Mesenchymal stem cell (in vitro differentiated cells and primary cell): Measurements from ENCODE around the gene ASB2.

ENCODE experiments used
- DNase-seq: peaks from one replicate; pipeline ENCODE4 v3.0.0-alpha.2; 2013
- H2AFZ ChIP-seq: one replicate; pipeline ENCODE4 v1.6.1; 2013; ENCODE audit warnings: low read depth, mild to moderate bottlenecking, control low read depth, inconsistent platforms, low read length, moderate library complexity
- H2AK5ac ChIP-seq: 2 replicates; pipeline ENCODE4 v1.6.1; 2013; ENCODE audit warnings: low read length, moderate library complexity, mild to moderate bottlenecking, inconsistent platforms; ENCODE audit not compliant: severe bottlenecking
- H2BK120ac ChIP-seq: one replicate; pipeline ENCODE4 v1.6.1; 2013; ENCODE audit warnings: low read depth, mild to moderate bottlenecking, inconsistent platforms, low read length, moderate library complexity
- H2BK12ac ChIP-seq, 2 experiments: one replicate each; pipeline ENCODE4 v1.6.1; 2013; ENCODE audit warnings: inconsistent platforms in 2 of 2, low read length in 2 of 2, mild to moderate bottlenecking in 2 of 2, moderate library complexity in 2 of 2, control low read depth in 1 of 2
- H2BK15ac ChIP-seq: one replicate; pipeline ENCODE4 v1.6.1; 2013; ENCODE audit warnings: mild to moderate bottlenecking, low read depth, inconsistent platforms; ENCODE audit not compliant: poor library complexity, severe bottlenecking
- H2BK5ac ChIP-seq: 2 replicates; pipeline ENCODE4 v1.6.1; 2013; ENCODE audit warnings: low read depth, mild to moderate bottlenecking, low read length, control low read depth, inconsistent platforms; ENCODE audit not compliant: poor library complexity, severe bottlenecking
- H3K14ac ChIP-seq, 2 experiments: one replicate each; pipeline ENCODE4 v1.6.1; 2013; ENCODE audit warnings: inconsistent platforms in 2 of 2, low read length in 2 of 2, control low read depth in 1 of 2, mild to moderate bottlenecking in 1 of 2, moderate library complexity in 1 of 2
- H3K18ac ChIP-seq, 2 experiments: one replicate each; pipeline ENCODE4 v1.6.1; 2013; ENCODE audit warnings: inconsistent platforms in 2 of 2, low read length in 2 of 2, control low read depth in 1 of 2, low read depth in 1 of 2, mild to moderate bottlenecking in 1 of 2
- H3K23ac ChIP-seq, 2 experiments: one replicate each; pipeline ENCODE4 v1.6.1; 2013; ENCODE audit warnings: inconsistent platforms in 2 of 2, low read length in 2 of 2, mild to moderate bottlenecking in 2 of 2, moderate library complexity in 2 of 2, control low read depth in 1 of 2
- H3K27ac ChIP-seq: 2 replicates; pipeline ENCODE4 v1.5.1; 2013; ENCODE audit warnings: mild to moderate bottlenecking, moderate library complexity, low read length, control low read depth, inconsistent platforms; ENCODE audit not compliant: poor library complexity, severe bottlenecking
- H3K27me3 ChIP-seq, 2 experiments: 2 replicates each; pipeline versions ENCODE4 v1.6.1 to v1.7.0; 2013; ENCODE audit warnings: low read length in 2 of 2, mild to moderate bottlenecking in 2 of 2, moderate library complexity in 2 of 2, control low read depth in 1 of 2, inconsistent platforms in 1 of 2; ENCODE audit not compliant: control insufficient read depth in 1 of 2, insufficient read depth in 1 of 2
- H3K36me3 ChIP-seq, 2 experiments: 2 replicates each; pipeline versions ENCODE4 v1.6.1 to v1.7.0; 2013; ENCODE audit warnings: low read length in 2 of 2, control low read depth in 1 of 2, inconsistent platforms in 1 of 2, low read depth in 1 of 2, mild to moderate bottlenecking in 1 of 2; ENCODE audit not compliant: insufficient read depth in 2 of 2, control insufficient read depth in 1 of 2
- H3K4ac ChIP-seq, 2 experiments: one replicate each; pipeline ENCODE4 v1.6.1; 2013; ENCODE audit warnings: inconsistent platforms in 2 of 2, low read length in 2 of 2, mild to moderate bottlenecking in 2 of 2, moderate library complexity in 2 of 2, control low read depth in 1 of 2, low read depth in 1 of 2
- H3K4me1 ChIP-seq: 2 replicates; pipeline ENCODE4 v1.6.1; 2013; ENCODE audit warnings: low read depth, low read length, control low read depth; ENCODE audit not compliant: control insufficient read depth, insufficient read depth
- H3K4me2 ChIP-seq: 2 replicates; pipeline ENCODE4 v1.6.1; 2013; ENCODE audit warnings: low read length, mild to moderate bottlenecking, inconsistent platforms; ENCODE audit not compliant: poor library complexity, severe bottlenecking
- H3K4me3 ChIP-seq, 2 experiments: 2 replicates each; pipeline versions ENCODE4 v1.5.1 to v1.7.0; 2013; ENCODE audit warnings: low read length in 2 of 2, mild to moderate bottlenecking in 2 of 2, control low read depth in 1 of 2, low read depth in 1 of 2; ENCODE audit not compliant: insufficient read depth in 1 of 2
- H3K79me1 ChIP-seq: replicated peaks from 2 replicates; pipeline ENCODE4 v1.6.1; 2013; ENCODE audit warnings: mild to moderate bottlenecking, control low read depth, low read length, inconsistent platforms; ENCODE audit not compliant: poor library complexity, severe bottlenecking
- H3K9ac ChIP-seq: 2 replicates; pipeline ENCODE4 v1.7.0; 2013; ENCODE audit warnings: mild to moderate bottlenecking, low read length, moderate library complexity
- H3K9me3 ChIP-seq: 2 replicates; pipeline ENCODE4 v1.7.0; 2013; ENCODE audit warnings: mild to moderate bottlenecking, low read length; ENCODE audit not compliant: control insufficient read depth
- H4K8ac ChIP-seq: one replicate; pipeline ENCODE4 v1.6.1; 2013; ENCODE audit warnings: inconsistent platforms, mild to moderate bottlenecking, low read length, moderate library complexity
- H4K91ac ChIP-seq: one replicate; pipeline ENCODE4 v1.6.1; 2013; ENCODE audit warnings: mild to moderate bottlenecking, low read length, inconsistent platforms
- whole genome bisulfite sequencing: methylation state at CpG from one replicate; pipeline ENCODE4 v1.1.7; 2013; ENCODE audit warnings: mixed read lengths; 5-methylcytosine and 5-hydroxymethylcytosine counted together

ASB2 gene

DNA sequence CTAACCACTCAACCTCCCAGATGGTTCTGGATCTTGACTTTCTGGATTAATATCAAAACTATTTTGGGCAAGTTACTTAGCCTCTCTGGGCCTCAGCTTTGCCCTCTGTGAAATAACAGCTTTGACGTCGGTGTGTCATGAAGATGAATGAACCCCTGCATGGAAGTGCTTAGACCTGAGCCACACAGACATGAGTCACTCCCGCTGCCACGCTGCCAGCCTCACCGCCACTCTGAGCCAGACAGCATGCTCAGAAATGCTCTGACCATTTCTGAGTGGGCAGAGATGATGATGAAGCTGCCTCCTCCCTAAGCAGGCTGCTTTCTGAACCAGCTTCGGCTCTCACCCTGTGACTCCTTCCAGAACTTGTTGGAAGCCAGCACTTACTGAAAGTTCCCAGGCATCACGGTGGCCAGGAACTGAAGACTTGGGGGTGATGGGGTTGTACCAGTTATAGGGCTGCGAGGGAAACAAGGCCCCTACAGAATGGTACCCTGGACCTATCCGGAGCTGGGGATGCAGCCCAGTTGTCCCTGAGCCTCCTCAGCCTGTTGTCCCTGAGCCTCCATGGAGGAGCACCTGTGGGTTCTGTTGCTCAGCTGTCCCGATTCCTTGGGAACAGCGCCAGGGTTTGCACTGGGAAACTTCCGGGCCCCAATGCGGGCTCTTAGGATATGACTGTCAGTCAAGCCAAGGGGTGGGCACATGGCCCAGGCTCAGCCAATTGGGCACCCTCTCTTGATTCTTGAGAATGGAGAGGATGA is 18.7 kb upstream of the ASB2 start:
- Histone ChIP-seq H2BK5ac (no peak overlapping the region), H3K4me1 (peaks cover 12% of the 10 kb centered on the region), H4K91ac (no peak overlapping the region), H3K14ac (no peak overlapping the region), H3K36me3 (no peaks in the 10 kb centered on the region), H3K4me3 (peak overlapping the region in 1 of 2 experiments; percentile 37), H3K4ac (no peak overlapping the region), H3K9ac (no peak overlapping the region), H2BK12ac (no peak overlapping the region), H3K23ac (no peak overlapping the region), H3K27ac (no peak overlapping the region), H3K79me1 (no peaks in the 10 kb centered on the region), H2BK15ac (no peak overlapping the region), H4K8ac (no peak overlapping the region), H3K27me3 (peaks cover 3 to 37% of the 10 kb centered on the region in 2 experiments), H2AK5ac (no peak overlapping the region), H3K4me2 (no peak overlapping the region), H3K9me3 (no peaks in the 10 kb centered on the region), H2AFZ (no peak overlapping the region), H2BK120ac (no peak overlapping the region), H3K18ac (no peak overlapping the region)
- peak; percentile 5 for DNase-seq
- 86% methylated on average over 13 of the region's 13 CpGs for WGBS

DNA sequence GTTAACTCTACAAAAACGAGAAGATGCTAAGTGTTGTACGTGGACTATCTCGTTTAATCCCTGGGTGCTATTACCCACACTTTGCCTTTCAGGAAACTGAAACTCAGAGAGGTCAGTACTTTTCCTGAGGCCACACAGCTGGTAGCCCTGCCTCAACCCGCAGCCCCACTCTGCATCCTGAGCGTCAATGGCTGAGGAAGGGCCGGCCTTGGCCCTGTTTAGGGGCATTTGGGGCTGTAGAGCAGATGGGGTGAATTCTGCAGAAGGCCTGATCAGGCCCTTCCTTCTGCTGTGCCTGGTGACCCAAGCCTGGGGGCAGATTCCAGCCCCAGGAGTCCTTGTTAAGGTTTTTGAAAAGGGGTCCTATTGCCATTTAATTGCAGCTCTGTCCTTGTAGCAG is 17.0 kb upstream of the ASB2 start:
- Histone ChIP-seq H3K14ac (no peak overlapping the region), H2BK5ac (no peak overlapping the region), H3K4me3 (no peak overlapping the region), H3K18ac (no peak overlapping the region), H4K8ac (no peak overlapping the region), H2AK5ac (no peak overlapping the region), H3K36me3 (no peaks in the 10 kb centered on the region), H3K23ac (no peak overlapping the region), H2AFZ (no peak overlapping the region), H3K79me1 (no peaks in the 10 kb centered on the region), H3K4me2 (no peak overlapping the region), H3K4ac (no peak overlapping the region), H3K4me1 (peaks cover 12% of the 10 kb centered on the region), H3K27me3 (peaks cover 3 to 25% of the 10 kb centered on the region in 2 experiments), H3K9me3 (no peaks in the 10 kb centered on the region), H4K91ac (no peak overlapping the region), H3K9ac (no peak overlapping the region), H2BK12ac (no peak overlapping the region), H2BK120ac (no peak overlapping the region), H3K27ac (no peak overlapping the region), H2BK15ac (no peak overlapping the region)
- no peak for DNase-seq
- WGBS: 77% methylated on average over 6 of the region's 6 CpGs

DNA sequence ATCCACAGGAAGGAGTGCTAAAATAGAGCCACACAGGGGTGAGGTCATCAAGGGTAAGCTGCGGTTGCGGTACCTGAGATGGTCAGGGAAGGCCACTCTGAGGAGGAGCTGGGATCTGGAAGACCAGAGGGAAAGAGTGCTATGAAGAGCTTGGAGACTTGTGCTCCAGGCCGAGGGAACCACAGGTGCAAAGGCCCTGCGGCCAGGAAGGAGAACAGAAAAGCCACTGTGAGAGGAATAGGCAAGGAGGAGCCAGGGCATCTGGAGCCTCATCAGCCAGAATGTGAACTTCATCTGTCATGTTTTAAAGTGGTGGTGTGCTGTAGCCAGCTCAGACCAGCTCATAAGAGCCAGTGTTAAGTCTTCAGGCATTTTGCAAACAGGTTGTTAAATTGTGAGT is 15.3 kb upstream of the ASB2 start:
- H4K8ac ChIP-seq: no peak overlapping the region
- H3K27ac ChIP-seq: no peak overlapping the region
- H3K4me3 ChIP-seq: no peak overlapping the region
- no peak overlapping the region for H3K4ac ChIP-seq
- no peak overlapping the region for H2AK5ac ChIP-seq
- H2BK5ac ChIP-seq: no peak overlapping the region
- H3K23ac ChIP-seq: no peak overlapping the region
- H3K14ac ChIP-seq: no peak overlapping the region
- peaks cover 3 to 17% of the 10 kb centered on the region in 2 experiments for H3K27me3 ChIP-seq
- no peak for DNase-seq
- 88% methylated on average over 4 of the region's 4 CpGs for WGBS
- H3K9ac ChIP-seq: no peak overlapping the region
- H2BK15ac ChIP-seq: no peak overlapping the region
- no peak overlapping the region for H3K18ac ChIP-seq
- peaks cover 19% of the 10 kb centered on the region for H3K4me1 ChIP-seq
- H2AFZ ChIP-seq: no peak overlapping the region
- no peak overlapping the region for H2BK12ac ChIP-seq
- H2BK120ac ChIP-seq: no peak overlapping the region
- no peaks in the 10 kb centered on the region for H3K79me1 ChIP-seq
- no peaks in the 10 kb centered on the region for H3K36me3 ChIP-seq
- no peaks in the 10 kb centered on the region for H3K9me3 ChIP-seq
- no peak overlapping the region for H4K91ac ChIP-seq
- H3K4me2 ChIP-seq: no peak overlapping the region

DNA sequence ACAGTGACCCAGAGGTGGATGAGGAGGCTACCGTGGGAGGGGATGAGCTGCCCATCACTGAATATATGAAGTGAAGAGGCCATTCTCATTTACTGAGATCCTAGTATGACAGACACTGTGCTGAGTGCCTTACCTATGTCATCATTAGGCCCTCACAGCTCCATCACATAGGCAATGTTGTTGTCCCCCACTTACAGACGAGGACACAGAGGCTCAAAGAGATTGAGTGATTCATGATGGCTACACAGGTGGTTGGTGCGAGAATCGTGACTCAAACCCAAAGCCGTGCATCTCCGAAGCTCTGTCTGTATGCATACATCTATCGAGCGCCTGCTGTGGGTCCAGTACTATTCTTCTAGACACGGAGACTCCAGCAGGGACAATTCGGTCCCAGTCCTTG is 14.8 kb upstream of the ASB2 start:
- peaks cover 21% of the 10 kb centered on the region for H3K4me1 ChIP-seq
- no peaks in the 10 kb centered on the region for H3K79me1 ChIP-seq
- no peak overlapping the region for H3K23ac ChIP-seq
- H3K14ac ChIP-seq: no peak overlapping the region
- H2BK15ac ChIP-seq: no peak overlapping the region
- DNase-seq: no peak
- no peak overlapping the region for H2AFZ ChIP-seq
- H3K27ac ChIP-seq: no peak overlapping the region
- no peak overlapping the region for H2BK12ac ChIP-seq
- no peak overlapping the region for H4K8ac ChIP-seq
- H3K27me3 ChIP-seq: peaks cover 3 to 17% of the 10 kb centered on the region in 2 experiments
- H3K36me3 ChIP-seq: no peaks in the 10 kb centered on the region
- no peak overlapping the region for H2AK5ac ChIP-seq
- no peak overlapping the region for H3K4ac ChIP-seq
- no peak overlapping the region for H3K4me3 ChIP-seq
- H4K91ac ChIP-seq: no peak overlapping the region
- no peak overlapping the region for H2BK5ac ChIP-seq
- WGBS: 85% methylated on average over 10 of the region's 10 CpGs
- no peak overlapping the region for H3K18ac ChIP-seq
- H2BK120ac ChIP-seq: no peak overlapping the region
- H3K4me2 ChIP-seq: no peak overlapping the region
- H3K9me3 ChIP-seq: no peaks in the 10 kb centered on the region
- no peak overlapping the region for H3K9ac ChIP-seq
